ENCODE results near the gene S100A16. TPM values are rescaled to one million over a fixed set of nuclear protein-coding genes. Genes with fewer than 3 reads are reported as not detected.

Gene S100A16
- total RNA-seq, 1 experiment from 2014 or later, result 196 TPM

GRCh38 chr1:153560241-153560640, 52.7 kb downstream of the S100A16 start:
- no peak overlapping the region for H3K4me2 ChIP-seq (ENCODE audit: low read length)
- no TSS peak for BruUV-seq (replicated peaks)
- H3K9me3 ChIP-seq (ENCODE audit: control insufficient read depth in 1 of 2, insufficient read depth in 1 of 2, low read depth in 1 of 2, low read length in 2 of 2), result no peaks in the 10 kb centered on the region
- RAD21 ChIA-PET (ENCODE audit: low non-redundant PET in 1 of 2, low total read pairs in 2 of 2, uncharacterized antibody in 2 of 2, unreplicated experiment in 2 of 2), result interaction anchor here (0.7 kb wide), 2 partner anchors 19 to 22 kb away, joined by 4 read pairs; partner anchors contain the start of gene S100A5 (in 1 of the 2)
- TF ChIP-seq MAX (IDR thresholded peaks at IDR 0.05), result no peak
- no peak for TF ChIP-seq ELF1 (IDR thresholded peaks at IDR 0.05; ENCODE audit: borderline replicate concordance, low read depth)
- no peak for TF ChIP-seq EZH2 (IDR thresholded peaks at IDR 0.05)
- TF ChIP-seq ZFX (IDR thresholded peaks at IDR 0.05), result no peak
- no peak for TF ChIP-seq ZNF274 (IDR thresholded peaks at IDR 0.05; ENCODE audit: low read depth, low read length)
- TF ChIP-seq SIN3A (IDR thresholded peaks at IDR 0.05; ENCODE audit: low read depth), result no peak
- no peak for TF ChIP-seq POLR2A (IDR thresholded peaks at IDR 0.05; ENCODE audit: borderline replicate concordance, extremely low read depth, insufficient read depth, insufficient read length)
- no peak for TF ChIP-seq SRF (IDR thresholded peaks at IDR 0.05; ENCODE audit: low read depth)
- no peak for TF ChIP-seq POLR2AphosphoS5 (IDR thresholded peaks at IDR 0.05; ENCODE audit: low read depth, low read length)
- CTCF ChIA-PET, result no interaction called here
- H3K9me2 ChIP-seq (ENCODE audit: insufficient read depth), result no peaks in the 10 kb centered on the region
- no peaks in the 10 kb centered on the region for H3K36me3 ChIP-seq (ENCODE audit: control insufficient read depth in 1 of 2, insufficient read depth in 2 of 2, low read length in 2 of 2)
- POLR2A ChIA-PET, result interaction anchor here (1.6 to 4.0 kb wide), 2 partner anchors 25 kb away, joined by 12 to 16 read pairs; partner anchors contain the start of gene S100A6
- no peak overlapping the region for H3K9ac ChIP-seq (ENCODE audit: low read length)
- H3K27ac ChIP-seq (ENCODE audit: low read depth, low read length), result no peak overlapping the region
- peaks cover 25 to 41% of the 10 kb centered on the region in 2 experiments for H3K4me1 ChIP-seq (ENCODE audit: control insufficient read depth in 1 of 2, insufficient read depth in 2 of 2, low read length in 2 of 2)
- ATAC-seq, result no peak
- DNase-seq (ENCODE audit: low read depth, low spot score), result no peak
- H2AFZ ChIP-seq (ENCODE audit: low read depth, low read length, poor library complexity, severe bottlenecking), result no peak overlapping the region
- no peaks in the 10 kb centered on the region for H3K79me2 ChIP-seq (ENCODE audit: insufficient read depth, low read length)
- H3K27me3 ChIP-seq (ENCODE audit: insufficient read depth, low read length), result no peaks in the 10 kb centered on the region
- intact Hi-C loops (cut with micrococcal nuclease), result no loop called here
- H4K20me1 ChIP-seq (ENCODE audit: insufficient read depth), result no peaks in the 10 kb centered on the region
- H3K4me3 ChIP-seq (replicated peaks in 1 of 2; ENCODE audit: low read depth in 1 of 2, low read length in 2 of 2), result no peak overlapping the region

- Histone ChIP-seq H3K4me3 (replicated peaks in 1 of 2; ENCODE audit: low read depth in 1 of 2, low read length in 2 of 2) (no peak overlapping the region), H3K79me2 (ENCODE audit: insufficient read depth, low read length) (no peaks in the 10 kb centered on the region), H3K36me3 (ENCODE audit: control insufficient read depth in 1 of 2, insufficient read depth in 2 of 2, low read length in 2 of 2) (no peaks in the 10 kb centered on the region), H3K4me2 (ENCODE audit: low read length) (no peak overlapping the region), H3K9ac (ENCODE audit: low read length) (no peak overlapping the region), H4K20me1 (ENCODE audit: insufficient read depth) (no peaks in the 10 kb centered on the region), H2AFZ (ENCODE audit: low read depth, low read length, poor library complexity, severe bottlenecking) (no peak overlapping the region), H3K4me1 (ENCODE audit: control insufficient read depth in 1 of 2, insufficient read depth in 2 of 2, low read length in 2 of 2) (peaks cover 16 to 39% of the 10 kb centered on the region in 2 experiments), H3K9me3 (ENCODE audit: control insufficient read depth in 1 of 2, insufficient read depth in 1 of 2, low read depth in 1 of 2, low read length in 2 of 2) (no peaks in the 10 kb centered on the region), H3K27me3 (ENCODE audit: insufficient read depth, low read length) (no peaks in the 10 kb centered on the region), H3K27ac (ENCODE audit: low read depth, low read length) (no peak overlapping the region), H3K9me2 (ENCODE audit: insufficient read depth) (no peaks in the 10 kb centered on the region)
- no peak for DNase-seq (ENCODE audit: low read depth, low spot score)
- POLR2A ChIA-PET, result interaction anchor here (1.7 to 4.0 kb wide), 3 partner anchors 8 to 22 kb away, joined by 7 to 16 read pairs (median 8); partner anchors contain the start of gene S100A6
- CTCF ChIA-PET, result no interaction called here
- intact Hi-C loops (cut with micrococcal nuclease), result no loop called here
- no TSS peak for BruUV-seq (replicated peaks)
- RAD21 ChIA-PET (ENCODE audit: low non-redundant PET in 1 of 2, low total read pairs in 2 of 2, uncharacterized antibody in 2 of 2, unreplicated experiment in 2 of 2), result no interaction called here
- no peak for ATAC-seq
- TF ChIP-seq POLR2AphosphoS5 (IDR thresholded peaks at IDR 0.05; ENCODE audit: low read depth, low read length) (no peak), YY1 (IDR thresholded peaks at IDR 0.05; ENCODE audit: extremely low read depth, insufficient replicate concordance, low read depth, low read length) (no peak), ZFX (IDR thresholded peaks at IDR 0.05) (no peak), FOSL1 (IDR thresholded peaks at IDR 0.05; ENCODE audit: low read depth) (no peak), MAX (IDR thresholded peaks at IDR 0.05) (no peak), EGR1 (IDR thresholded peaks at IDR 0.05; ENCODE audit: low read depth) (no peak), POLR2A (IDR thresholded peaks at IDR 0.05; ENCODE audit: borderline replicate concordance, extremely low read depth, insufficient read depth, insufficient read length) (no peak), ELF1 (IDR thresholded peaks at IDR 0.05; ENCODE audit: borderline replicate concordance, low read depth) (no peak), EZH2phosphoT487 (IDR thresholded peaks at IDR 0.05; ENCODE audit: borderline replicate concordance) (no peak), CBX3 (IDR thresholded peaks at IDR 0.05; ENCODE audit: low read depth) (no peak), REST (IDR thresholded peaks at IDR 0.05; ENCODE audit: low read depth) (no peak), EZH2 (IDR thresholded peaks at IDR 0.05) (no peak), SP1 (IDR thresholded peaks at IDR 0.05; ENCODE audit: low read depth) (no peak), CEBPB (IDR thresholded peaks at IDR 0.05; ENCODE audit: low read depth) (no peak), TCF7L2 (IDR thresholded peaks at IDR 0.05; ENCODE audit: borderline replicate concordance, extremely low read depth, insufficient read depth, insufficient read length) (no peak), RAD21 (IDR thresholded peaks at IDR 0.05; ENCODE audit: low read depth) (no peak)
Observed at GRCh38 chr1:153557877-153558276, 55.1 kb downstream of the S100A16 start.

Measured in HCT116 (cell line).